LNCAP (cell line): Measurements from ENCODE around the gene PPFIA4.

Experiments used
- CTCF ChIP-seq: fragments of 450-650 bp; IDR thresholded peaks from 2 replicates; pipeline ENCODE4 v1.5.1; 2017; ENCODE audit warnings: mild to moderate bottlenecking

The PPFIA4 gene

GRCh38 chr1:203120325-203121153, 94.2 kb downstream of the PPFIA4 start:
- TF ChIP-seq CTCF, result no peak

GRCh38 chr1:203121186-203122015, 95.1 kb downstream of the PPFIA4 start:
- TF ChIP-seq CTCF, result no peak

- no peak for TF ChIP-seq CTCF
Observed at GRCh38 chr1:203122159-203122558, 95.9 kb downstream of the PPFIA4 start.

- TF ChIP-seq CTCF, result no peak
Observed at GRCh38 chr1:203124011-203124410, 97.7 kb downstream of the PPFIA4 start.

GRCh38 chr1:203124546-203125317, 98.4 kb downstream of the PPFIA4 start:
- no peak for TF ChIP-seq CTCF

- peak; percentile 41; the same call in 1 of the 2 replicates for TF ChIP-seq CTCF
Observed at GRCh38 chr1:203126151-203126865, 100.0 kb downstream of the PPFIA4 start.
